Measurements from ENCODE around the gene CAPN3.
A peak's percentile ranks its signal among the peaks of the same experiment; 100 is the strongest.

The CAPN3 gene

GRCh38 chr15:42356851-42357250 is 2.5 kb upstream of the CAPN3 start:
- no peak for DNase-seq (ENCODE audit: low spot score)

GRCh38 chr15:42358141-42358540 is 1.2 kb upstream of the CAPN3 start:
- DNase-seq (ENCODE audit: low spot score) = no peak

- no peak for DNase-seq (ENCODE audit: low spot score)
Measured at GRCh38 chr15:42359985-42360384, 684 bp downstream of the CAPN3 start.

- DNase-seq (ENCODE audit: low spot score) = no peak
Measured at GRCh38 chr15:42360535-42361112, 1.3 kb downstream of the CAPN3 start.

GRCh38 chr15:42363487-42363886 is 4.2 kb downstream of the CAPN3 start:
- DNase-seq (ENCODE audit: low spot score) = no peak

- DNase-seq (ENCODE audit: low spot score) = no peak
Measured at GRCh38 chr15:42363942-42364341, 4.6 kb downstream of the CAPN3 start.

GRCh38 chr15:42364529-42364928 is 5.2 kb downstream of the CAPN3 start:
- peak; percentile 54 for DNase-seq (ENCODE audit: low spot score)

GRCh38 chr15:42365921-42366550 is 6.7 kb downstream of the CAPN3 start:
- no peak for DNase-seq (ENCODE audit: low spot score)

- DNase-seq (ENCODE audit: low spot score) = no peak
Measured at GRCh38 chr15:42367041-42367440, 7.7 kb downstream of the CAPN3 start.

GRCh38 chr15:42368096-42368495 is 8.8 kb downstream of the CAPN3 start:
- DNase-seq (ENCODE audit: low spot score) = no peak

- DNase-seq (ENCODE audit: low spot score) = no peak
Measured at GRCh38 chr15:42371096-42371495, 11.8 kb downstream of the CAPN3 start.

- DNase-seq (ENCODE audit: low spot score) = no peak
Measured at GRCh38 chr15:42373274-42373673, 14.0 kb downstream of the CAPN3 start.

- DNase-seq (ENCODE audit: low spot score) = no peak
Measured at GRCh38 chr15:42373936-42374335, 14.6 kb downstream of the CAPN3 start.

GRCh38 chr15:42374810-42375209 is 15.5 kb downstream of the CAPN3 start:
- DNase-seq (ENCODE audit: low spot score) = no peak

- no peak for DNase-seq (ENCODE audit: low spot score)
Measured at GRCh38 chr15:42375252-42375651, 16.0 kb downstream of the CAPN3 start.

GRCh38 chr15:42375941-42376340 is 16.6 kb downstream of the CAPN3 start:
- DNase-seq (ENCODE audit: low spot score) = no peak

- no peak for DNase-seq (ENCODE audit: low spot score)
Measured at GRCh38 chr15:42378011-42378410, 18.7 kb downstream of the CAPN3 start.

GRCh38 chr15:42384597-42384996 is 25.3 kb downstream of the CAPN3 start:
- peak; percentile 4 for DNase-seq (ENCODE audit: low spot score)

- peak; percentile 80 for DNase-seq (ENCODE audit: low spot score)
Measured at GRCh38 chr15:42385206-42385979, 26.1 kb downstream of the CAPN3 start.

- DNase-seq (ENCODE audit: low spot score) = peak; percentile 9
Measured at GRCh38 chr15:42385980-42386700, 26.8 kb downstream of the CAPN3 start.

GRCh38 chr15:42387603-42388002 is 28.3 kb downstream of the CAPN3 start:
- peak; percentile 8 for DNase-seq (ENCODE audit: low spot score)

- DNase-seq (ENCODE audit: low spot score) = no peak
Measured at GRCh38 chr15:42392309-42393024, 33.2 kb downstream of the CAPN3 start.

All from D341Med (cell line).